ENCODE measurements around the gene RASA3.

- no peak for TF ChIP-seq CTCF (conservative IDR thresholded peaks at IDR 0.05; ENCODE audit: low read length)
- no peak for TF ChIP-seq EZH2phosphoT487 (IDR thresholded peaks at IDR 0.05; ENCODE audit: borderline replicate concordance, low read depth, low read length)
Observed at GRCh38 chr13:114108141-114108761, 24.2 kb downstream of the RASA3 start.
